Kidney glomerular epithelial cell (primary cell): ENCODE results near the gene HIBCH.

ENCODE experiments used
- DNase-seq: peaks from one replicate; lab custom pipeline; 2025; lab: John Stamatoyannopoulos, UW

The HIBCH gene

DNA sequence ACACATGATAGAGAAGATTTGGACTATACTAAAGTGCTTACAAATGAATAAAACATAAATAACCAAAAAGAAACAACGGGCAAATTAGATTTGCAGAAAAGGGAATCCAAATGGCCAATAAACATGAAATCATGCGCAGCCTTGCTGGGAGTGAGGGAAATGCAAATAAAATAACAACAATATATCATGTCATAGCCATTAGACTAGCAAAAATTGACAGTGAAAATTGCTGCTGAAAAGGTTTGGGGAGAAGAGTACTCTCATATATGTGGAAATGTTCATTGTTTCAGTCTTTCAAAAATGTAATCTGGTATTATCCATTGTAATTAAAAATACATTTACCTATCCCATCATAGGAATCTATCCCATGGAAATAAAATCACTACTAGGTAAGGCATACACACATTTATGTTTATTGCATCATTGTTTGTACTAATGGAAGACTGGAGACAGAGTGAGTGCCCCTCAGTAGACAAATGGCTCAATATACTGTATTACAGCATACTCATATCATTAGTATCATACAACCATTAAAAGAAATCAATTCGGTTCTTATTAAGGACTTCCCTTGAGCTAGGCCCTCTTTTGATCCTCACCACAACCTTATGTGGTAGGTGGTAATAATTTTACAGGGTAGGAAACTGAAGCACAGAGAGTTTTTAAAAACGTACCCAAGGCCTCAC lies 163.0 kb downstream of the HIBCH start:
- no peak for DNase-seq
